K562 (cell line): ENCODE data around the gene IKZF4. TPM values are rescaled to one million over a fixed set of nuclear protein-coding genes. Genes with fewer than 3 reads are reported as not detected.

ENCODE experiments used
- ARID2 ChIP-seq: fragments of 450-650 bp; IDR thresholded peaks from 2 replicates; pipeline ENCODE4 v1.6.1; 2017; ENCODE audit warnings: antibody characterized with exemption, mild to moderate bottlenecking
- E2F3 ChIP-seq: fragments of 250-450 bp; sonication (Bioruptor Pico); IDR thresholded peaks from 2 replicates; pipeline ENCODE4 v1.4.0; 2020; ENCODE audit warnings: mild to moderate bottlenecking
- ELK1 ChIP-seq: sonication (generic); formaldehyde crosslinking; IDR thresholded peaks from 2 replicates; pipeline ENCODE4 v1.8.1; 2022; ENCODE audit warnings: missing genetic modification reagents
- GABPB2 ChIP-seq: fragments of 250-450 bp; sonication (Bioruptor Pico); conservative IDR thresholded peaks from 2 replicates; pipeline ENCODE4 v1.5.1; 2021; ENCODE audit warnings: mild to moderate bottlenecking
- HES1 ChIP-seq: fragments of 450-650 bp; IDR thresholded peaks from 2 replicates; pipeline ENCODE4 v1.6.1; 2016; ENCODE audit warnings: low read depth, mild to moderate bottlenecking, moderate library complexity
- JUND ChIP-seq, 2 experiments: IDR thresholded peaks; 2 replicates in 1 of 2; 3 replicates in 1 of 2; pipeline ENCODE4 v1.6.1; 2011; ENCODE audit warnings: borderline replicate concordance in 2 of 2, low read depth in 2 of 2, low read length in 2 of 2, improper control_type of control experiment in 1 of 2, missing biosample characterization in 1 of 2, missing genetic modification characterization in 1 of 2, missing genetic modification reagents in 1 of 2
- MECOM ChIP-seq: fragments of 250-450 bp; sonication (Bioruptor Pico); IDR thresholded peaks from 2 replicates; pipeline ENCODE4 v1.8.0; 2022; ENCODE audit warnings: inconsistent platforms
- MEF2D ChIP-seq: conservative IDR thresholded peaks from 2 replicates; pipeline ENCODE4 v1.6.1; 2016; ENCODE audit warnings: low read depth, missing genetic modification characterization, missing compliant biosample characterization
- MXI1 ChIP-seq: IDR thresholded peaks from 2 replicates; pipeline ENCODE4 v1.6.1; 2011; ENCODE audit warnings: low read depth, mild to moderate bottlenecking, improper control_type of control experiment, low read length
- MYBL2 ChIP-seq, 2 experiments: fragments of 450-650 bp in 1 of 2; sonication (generic) in 1 of 2; formaldehyde crosslinking in 1 of 2; IDR thresholded peaks; 2 replicates each; pipeline versions ENCODE4 v1.6.1 to v1.8.1; 2017 to 2022; ENCODE audit warnings: borderline replicate concordance in 1 of 2, inconsistent platforms in 1 of 2, low read depth in 1 of 2, mild to moderate bottlenecking in 1 of 2, missing genetic modification reagents in 1 of 2, moderate library complexity in 1 of 2
- MYNN ChIP-seq, 2 experiments: sonication (generic); formaldehyde crosslinking in 1 of 2; IDR thresholded peaks; 2 replicates each; pipeline versions ENCODE4 v1.5.0 to v1.6.1; 2016 to 2020; ENCODE audit warnings: antibody characterized with exemption in 1 of 2, missing genetic modification reagents in 1 of 2
- NCOA4 ChIP-seq: fragments of 450-650 bp; IDR thresholded peaks from 2 replicates; pipeline ENCODE4 v1.6.1; 2018; ENCODE audit warnings: mild to moderate bottlenecking; ENCODE audit not compliant: partially characterized antibody
- POLR3A ChIP-seq: IDR thresholded peaks from 2 replicates; pipeline ENCODE4 v1.6.1; 2011; ENCODE audit warnings: borderline replicate concordance, mild to moderate bottlenecking, moderate library complexity; ENCODE audit not compliant: insufficient read length, insufficient read depth; ENCODE audit errors: extremely low read depth
- SETDB1 ChIP-seq: IDR thresholded peaks from one replicate; pipeline ENCODE4 v1.6.1; 2012; ENCODE audit warnings: low read length, control low read depth, inconsistent platforms
- SIRT6 ChIP-seq: IDR thresholded peaks from one replicate; pipeline ENCODE4 v1.6.1; 2012; ENCODE audit warnings: low read depth, mild to moderate bottlenecking, control low read depth, inconsistent platforms, low read length, moderate library complexity
- SMARCA5 ChIP-seq: fragments of 450-650 bp; IDR thresholded peaks from 2 replicates; pipeline ENCODE4 v1.6.1; 2016
- TCF7L2 ChIP-seq: fragments of 150-350 bp; IDR thresholded peaks from 2 replicates; pipeline ENCODE4 v1.6.1; 2016; ENCODE audit warnings: low read depth, mild to moderate bottlenecking, low read length, moderate library complexity
- ZBTB43 ChIP-seq: sonication (generic); formaldehyde crosslinking; IDR thresholded peaks from 2 replicates; pipeline ENCODE4 v1.8.0; 2023; ENCODE audit warnings: mild to moderate bottlenecking, missing genetic modification reagents
- ZBTB7A ChIP-seq: IDR thresholded peaks from 2 replicates; pipeline ENCODE4 v1.6.1; 2011; ENCODE audit warnings: low read depth, mild to moderate bottlenecking, low read length, moderate library complexity, borderline replicate concordance; ENCODE audit not compliant: control insufficient read depth
- ZBTB8A ChIP-seq: fragments of 450-650 bp; IDR thresholded peaks from 2 replicates; pipeline ENCODE4 v1.6.1; 2018; ENCODE audit warnings: mild to moderate bottlenecking, moderate library complexity; ENCODE audit not compliant: partially characterized antibody
- ZNF354B ChIP-seq: fragments of 250-450 bp; sonication (Bioruptor Pico); IDR thresholded peaks from 2 replicates; pipeline ENCODE4 v1.4.0; 2020
- ZNF41 ChIP-seq: fragments of 250-450 bp; sonication (Bioruptor Pico); conservative IDR thresholded peaks from 2 replicates; pipeline ENCODE4 v1.4.0; 2020; ENCODE audit warnings: mild to moderate bottlenecking
- ZNF780A ChIP-seq: fragments of 250-450 bp; sonication (Bioruptor Pico); IDR thresholded peaks from 2 replicates; pipeline ENCODE4 v1.5.0; 2021; ENCODE audit warnings: mild to moderate bottlenecking
- ZNF785 ChIP-seq: fragments of 250-450 bp; sonication (Bioruptor Pico); IDR thresholded peaks from 2 replicates; pipeline ENCODE4 v1.4.0; 2020; ENCODE audit warnings: mild to moderate bottlenecking
- polyA plus RNA-seq, 8 experiments: library from polyadenylated mRNA; depleted of rRNA in 4 of 8; stranded (reverse) in 5 of 8; unstranded in 3 of 8; fragments of >200 nt; fragmentation: Nextera tagmentation in 2 of 8; fragmentation: Illumina TruSeq in 1 of 8; extraction: Ambion mirVana in 2 of 8; extraction: Trizol in 1 of 8; gene quantifications; 2 replicates each; pipeline versions ENCODE4 v1.2.1 to v1.2.3, GENCODE V29; 2011 to 2014; ENCODE audit warnings: inconsistent platforms in 1 of 8, missing spikeins in 1 of 8
- total RNA-seq, 7 experiments: library from RNA; depleted of rRNA in 6 of 7; stranded (reverse); fragments of >200 nt in 6 of 7; fragmentation: Illumina TruSeq in 2 of 7; extraction: Trizol in 2 of 7; gene quantifications; 2 replicates each; pipeline versions ENCODE4 v1.2.1 to v1.2.3, GENCODE V29; 2011 to 2021; ENCODE audit warnings: low replicate concordance in 1 of 7

Gene IKZF4
- total and polyA plus RNA-seq, 9 of the 15 experiments (the other 6 are each of a cell fraction or from before 2014, with no cell fraction given): 1.9 to 16.3 (median 3.6) TPM

- TF ChIP-seq SIRT6: no peak
- no peak for TF ChIP-seq MEF2D (tag)
- no peak for TF ChIP-seq SETDB1
- TF ChIP-seq ZNF354B: no peak
- TF ChIP-seq ARID2: peak; percentile 100
- TF ChIP-seq ZBTB43: no peak
- TF ChIP-seq MECOM: no peak
- TF ChIP-seq NCOA4: peak; percentile 79
- TF ChIP-seq ZNF780A (CRISPR knock-in tag): no peak
- TF ChIP-seq MXI1: no peak
- TF ChIP-seq POLR3A: no peak
- TF ChIP-seq MYBL2 (IDR thresholded peaks at IDR 0.05; ENCODE audit: low read depth): no peak
- no peak for TF ChIP-seq MYBL2 (CRISPR knock-in tag; IDR thresholded peaks at IDR 0.05; ENCODE audit: borderline replicate concordance)
- no peak for TF ChIP-seq GABPB2 (CRISPR knock-in tag)
- TF ChIP-seq MYNN (IDR thresholded peaks at IDR 0.05): 0 out of 2 replicates have a peak, but pooled peaks have one; percentile 46
- no peak for TF ChIP-seq MYNN (CRISPR knock-in tag; IDR thresholded peaks at IDR 0.05)
- no peak for TF ChIP-seq E2F3 (CRISPR knock-in tag)
- TF ChIP-seq ZNF785 (CRISPR knock-in tag): no peak
- TF ChIP-seq TCF7L2: no peak
- no peak for TF ChIP-seq ZBTB7A
- TF ChIP-seq SMARCA5: peak; percentile 89
- TF ChIP-seq ZBTB8A: no peak
- no peak for TF ChIP-seq ELK1 (CRISPR knock-in tag)
- TF ChIP-seq HES1: no peak
- TF ChIP-seq JUND (IDR thresholded peaks at IDR 0.05; ENCODE audit: borderline replicate concordance, low read depth, low read length): no peak
- no peak for TF ChIP-seq JUND (tag; IDR thresholded peaks at IDR 0.05; ENCODE audit: borderline replicate concordance, low read depth, low read length)
- no peak for TF ChIP-seq ZNF41 (CRISPR knock-in tag)
These were observed 47.8 kb upstream of the IKZF4 start (continued) for GRCh38 chr12:55972911-55973598.
